HG03575 (cell line): ENCODE measurements around the gene SCRT2.
"Not testable (repeated sequence)": the region's sequence is repeated elsewhere in the genome, so short reads cannot be mapped to it uniquely, and the experiment has no call there.

Experiments used
- ATAC-seq: cut with Tn5 transposase; IDR thresholded peaks from one replicate; pipeline ENCODE4 v1.9.1; 2021; ENCODE audit not compliant: unreplicated experiment, insufficient number of reproducible peaks, low FRiP score; ENCODE audit errors: extremely low read depth

The SCRT2 gene

DNA sequence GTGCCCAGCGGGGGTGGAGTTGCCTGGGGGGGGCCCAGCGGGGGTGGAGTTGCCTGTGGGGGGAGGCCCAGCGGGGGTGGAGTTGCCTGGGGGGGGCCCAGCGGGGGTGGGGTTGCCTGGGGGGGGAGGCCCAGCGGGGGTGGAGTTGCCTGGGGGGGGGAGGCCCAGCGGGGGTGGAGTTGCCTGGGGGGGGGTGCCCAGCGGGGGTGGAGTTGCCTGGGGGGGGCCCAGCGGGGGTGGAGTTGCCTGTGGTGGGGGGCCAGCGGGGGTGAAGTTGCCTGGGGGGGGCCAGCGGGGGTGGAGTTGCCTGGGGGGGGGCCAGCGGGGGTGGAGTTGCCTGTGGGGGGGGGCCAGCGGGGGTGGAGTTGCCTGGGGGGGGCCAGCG, 33.6 kb downstream of the SCRT2 start:
- ATAC-seq: not testable (repeated sequence)

- ATAC-seq: no peak
Observed at GRCh38 chr20:641516-641875, 34.1 kb downstream of the SCRT2 start.

DNA sequence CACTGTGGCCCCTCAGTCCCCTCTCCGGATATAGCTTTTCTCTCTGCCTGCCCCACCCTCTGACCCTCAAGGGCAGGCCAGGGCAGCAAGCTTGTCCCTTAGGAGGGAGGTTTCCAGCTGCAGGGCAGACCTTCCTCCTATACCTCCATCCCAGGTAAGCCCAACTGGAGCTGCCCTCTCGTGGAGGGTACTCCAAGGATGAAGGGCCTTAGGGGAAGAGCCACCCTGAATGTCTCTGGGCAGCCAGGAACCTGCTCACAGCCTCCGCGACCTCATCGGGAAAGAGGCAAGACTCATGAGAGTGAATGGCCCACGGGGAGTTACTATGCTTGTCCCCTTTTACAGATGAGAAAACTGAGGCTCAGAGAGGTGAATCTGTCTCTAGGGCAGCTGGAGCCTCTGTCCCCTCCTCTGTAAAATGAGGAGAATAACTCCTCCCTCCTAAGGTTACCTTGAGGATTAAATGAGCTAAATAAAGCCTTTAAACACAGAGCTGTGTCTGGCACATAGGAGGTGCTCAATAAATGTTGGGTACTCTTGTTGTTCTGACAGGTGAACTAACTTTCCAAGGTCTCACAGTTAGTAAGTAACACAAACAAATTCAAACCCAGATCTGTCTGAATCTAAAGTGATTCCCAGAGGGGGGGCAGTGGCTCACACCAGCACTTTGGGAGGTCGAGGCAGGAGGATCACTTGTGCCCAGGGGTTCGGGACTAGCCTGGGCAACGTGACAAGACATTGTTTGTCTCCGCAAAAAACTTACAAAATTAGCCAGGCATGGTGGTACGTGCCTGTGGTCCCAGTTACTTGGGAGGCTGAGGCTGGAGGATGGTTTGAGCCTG, 34.7 kb downstream of the SCRT2 start:
- ATAC-seq: no peak

- ATAC-seq: no peak
Observed at GRCh38 chr20:638579-638978, 37.0 kb downstream of the SCRT2 start.

DNA sequence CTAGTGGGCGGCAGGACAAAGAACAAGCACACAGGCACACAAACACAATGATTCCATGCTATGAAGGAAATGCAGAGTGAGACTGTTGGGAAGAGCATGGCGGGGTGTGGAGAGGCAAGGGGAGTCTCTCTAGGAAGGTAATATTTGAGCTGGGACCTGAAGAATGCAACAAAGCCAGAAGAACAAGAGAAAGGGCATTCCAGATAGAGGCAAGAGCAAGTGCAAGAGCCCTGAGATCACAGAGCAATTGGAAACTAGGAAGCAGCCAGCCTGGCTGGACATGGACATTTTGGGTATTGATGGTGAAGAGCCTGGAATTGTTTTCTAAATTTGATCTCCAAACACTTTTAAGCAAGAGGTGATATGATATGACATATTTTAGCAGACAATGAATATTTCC, 38.0 kb downstream of the SCRT2 start:
- no peak for ATAC-seq

GRCh38 chr20:635893-636338, 39.7 kb downstream of the SCRT2 start:
- ATAC-seq: no peak

GRCh38 chr20:635028-635892, 40.3 kb downstream of the SCRT2 start:
- ATAC-seq: no peak

DNA sequence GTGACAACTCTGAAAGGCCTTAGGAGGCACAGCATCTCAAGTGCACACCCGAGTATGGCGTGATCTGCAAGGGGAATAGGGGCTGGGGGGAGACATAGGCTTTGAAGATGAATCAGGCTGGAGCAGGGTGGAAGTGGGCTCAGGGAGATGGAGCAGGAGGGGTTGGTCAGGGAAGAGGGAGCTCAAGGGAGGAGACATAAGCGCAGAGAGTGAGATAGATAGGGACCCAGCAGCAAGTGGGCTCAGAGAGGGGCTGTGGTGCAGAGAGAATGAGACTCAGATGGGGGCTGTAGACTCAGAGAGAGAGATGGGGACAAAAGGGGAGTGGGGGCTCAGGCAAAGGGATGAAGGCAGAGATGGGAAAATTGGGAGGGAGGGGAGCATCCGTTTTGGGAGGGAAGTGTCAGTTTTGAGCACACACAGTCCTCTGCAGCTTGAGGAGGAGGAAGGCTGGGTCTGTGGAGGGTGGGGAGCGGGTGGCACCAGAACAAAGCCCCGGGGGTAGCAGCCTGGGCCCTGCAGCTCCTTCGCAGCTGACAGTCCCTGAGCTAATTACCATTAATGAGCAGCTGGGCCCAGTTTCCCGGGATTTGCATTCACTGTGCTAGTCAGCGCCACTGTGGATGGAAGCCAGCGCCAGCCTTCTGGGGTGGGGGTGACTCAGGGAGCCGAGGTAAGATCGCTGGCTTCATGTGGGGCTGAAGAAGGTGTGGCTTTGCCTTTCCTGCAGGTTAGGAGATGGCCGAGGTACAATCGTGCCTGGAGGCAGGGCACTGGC, 41.3 kb downstream of the SCRT2 start:
- ATAC-seq: no peak

GRCh38 chr20:631101-631500, 44.5 kb downstream of the SCRT2 start:
- ATAC-seq: no peak

DNA sequence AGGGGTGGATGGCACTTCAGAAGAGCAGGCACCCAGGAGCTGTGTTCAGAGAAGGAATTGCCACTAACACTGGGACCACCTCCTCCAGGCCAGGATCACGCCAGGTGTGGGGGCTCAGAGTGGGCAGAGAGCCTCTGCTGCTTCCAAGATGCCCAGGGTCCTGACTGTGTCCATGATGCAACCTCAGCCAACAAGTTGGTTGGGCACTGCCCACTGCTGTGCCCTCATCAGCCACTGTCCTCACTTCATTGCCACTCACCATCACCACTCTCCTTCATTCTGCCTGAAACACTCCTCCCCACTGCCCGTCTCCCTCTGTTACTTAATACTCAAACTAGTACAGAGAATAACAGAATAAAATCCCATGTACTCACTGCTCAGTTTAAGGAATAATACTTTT, 49.0 kb downstream of the SCRT2 start:
- no peak for ATAC-seq

DNA sequence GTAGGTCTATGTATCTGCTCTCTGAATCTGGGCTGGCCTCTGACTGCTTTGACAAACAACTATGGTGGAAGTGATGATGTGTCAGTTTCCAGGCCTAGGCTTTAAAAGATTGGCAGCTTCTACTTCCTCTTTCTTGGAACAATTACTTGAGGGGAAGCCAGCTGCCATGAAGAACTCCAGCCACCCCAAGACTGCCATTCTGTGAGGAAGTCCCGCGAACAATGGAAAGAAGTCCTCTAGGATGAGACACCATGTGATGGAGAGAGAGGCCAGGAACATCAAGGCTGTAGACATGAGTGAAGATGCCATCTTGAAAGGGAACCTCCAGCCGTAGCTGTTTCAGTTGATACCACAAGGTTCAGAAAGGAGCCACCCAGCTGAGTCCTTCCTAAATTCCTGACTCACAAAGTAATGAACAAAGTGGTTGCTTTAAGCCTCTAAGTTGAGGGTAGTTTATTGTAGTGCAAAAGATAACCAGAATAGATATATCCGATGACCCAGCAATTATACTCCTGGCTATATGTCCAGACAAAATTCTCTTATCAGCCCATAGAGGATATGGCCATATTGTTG, 50.2 kb downstream of the SCRT2 start:
- no peak for ATAC-seq

DNA sequence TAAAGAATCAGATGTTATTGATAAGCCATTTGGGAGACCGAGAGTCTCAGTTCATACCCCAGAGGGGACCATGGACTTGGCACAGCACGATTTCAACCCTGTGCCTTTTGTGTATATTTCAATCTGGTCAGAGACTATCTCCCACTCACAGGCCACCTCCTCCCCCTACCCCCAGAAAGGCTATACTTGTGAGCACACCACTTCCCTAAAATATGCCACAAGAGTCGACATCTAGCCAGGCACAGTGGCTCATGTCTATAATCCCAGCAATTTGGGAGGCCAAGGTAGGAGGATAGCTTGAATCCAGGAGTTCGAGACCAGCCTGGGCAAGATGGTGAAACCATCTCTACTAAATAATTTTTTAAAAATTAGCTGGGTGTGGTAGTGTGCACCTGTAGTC, 51.9 kb downstream of the SCRT2 start:
- ATAC-seq: no peak

GRCh38 chr20:623021-623420, 52.6 kb downstream of the SCRT2 start:
- no peak for ATAC-seq

GRCh38 chr20:622161-622560, 53.4 kb downstream of the SCRT2 start:
- no peak for ATAC-seq

DNA sequence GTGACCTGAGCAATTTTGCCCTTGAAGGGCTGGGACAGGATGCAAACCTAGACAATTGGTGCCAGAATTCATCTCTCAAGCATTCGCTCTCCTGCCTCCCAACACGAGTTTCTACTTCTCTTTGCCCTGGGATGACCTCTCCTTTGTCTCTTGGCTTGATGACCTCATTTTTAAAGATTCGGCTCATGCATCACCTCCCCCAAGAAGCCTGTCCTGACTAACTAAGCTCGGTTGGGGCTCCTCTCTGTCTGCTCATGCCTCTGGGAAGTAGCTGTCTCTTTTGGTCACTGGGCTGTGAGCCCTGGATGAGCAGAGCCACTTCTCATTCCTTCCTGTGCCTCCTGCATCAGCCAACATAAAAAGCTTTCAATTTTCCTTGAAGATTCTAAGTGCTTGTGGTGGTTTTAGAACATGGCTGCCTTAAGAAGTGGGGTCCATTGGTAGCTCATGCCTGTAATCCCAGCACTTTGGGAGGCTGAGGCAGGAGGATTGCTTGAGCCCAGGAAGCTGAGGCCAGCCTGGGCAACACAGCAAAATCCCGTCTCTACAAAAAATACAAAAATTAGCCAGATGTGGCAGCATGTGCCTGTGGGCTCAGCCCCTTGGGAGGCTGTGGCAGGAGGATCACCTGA, 54.4 kb downstream of the SCRT2 start:
- no peak for ATAC-seq

- no peak for ATAC-seq
Observed at GRCh38 chr20:620246-620645, 55.4 kb downstream of the SCRT2 start.

DNA sequence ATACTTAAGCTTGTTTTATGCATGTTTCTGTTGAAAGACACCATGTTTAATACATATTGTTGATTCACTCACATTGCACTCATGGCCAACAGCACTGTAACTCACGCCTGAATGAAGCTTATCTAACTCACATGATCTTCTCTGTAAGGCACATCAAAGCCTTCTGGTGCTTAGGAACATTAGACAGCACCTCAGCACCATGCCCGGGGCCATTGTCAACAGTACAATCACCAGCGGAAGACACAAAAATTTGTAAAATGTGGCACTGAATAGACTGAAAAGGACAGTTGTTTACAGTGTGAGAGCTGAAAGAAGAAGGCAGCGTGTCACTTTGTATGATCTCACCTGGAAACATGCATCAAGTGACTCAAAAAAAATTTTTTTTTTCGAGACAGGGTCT, 56.6 kb downstream of the SCRT2 start:
- no peak for ATAC-seq

DNA sequence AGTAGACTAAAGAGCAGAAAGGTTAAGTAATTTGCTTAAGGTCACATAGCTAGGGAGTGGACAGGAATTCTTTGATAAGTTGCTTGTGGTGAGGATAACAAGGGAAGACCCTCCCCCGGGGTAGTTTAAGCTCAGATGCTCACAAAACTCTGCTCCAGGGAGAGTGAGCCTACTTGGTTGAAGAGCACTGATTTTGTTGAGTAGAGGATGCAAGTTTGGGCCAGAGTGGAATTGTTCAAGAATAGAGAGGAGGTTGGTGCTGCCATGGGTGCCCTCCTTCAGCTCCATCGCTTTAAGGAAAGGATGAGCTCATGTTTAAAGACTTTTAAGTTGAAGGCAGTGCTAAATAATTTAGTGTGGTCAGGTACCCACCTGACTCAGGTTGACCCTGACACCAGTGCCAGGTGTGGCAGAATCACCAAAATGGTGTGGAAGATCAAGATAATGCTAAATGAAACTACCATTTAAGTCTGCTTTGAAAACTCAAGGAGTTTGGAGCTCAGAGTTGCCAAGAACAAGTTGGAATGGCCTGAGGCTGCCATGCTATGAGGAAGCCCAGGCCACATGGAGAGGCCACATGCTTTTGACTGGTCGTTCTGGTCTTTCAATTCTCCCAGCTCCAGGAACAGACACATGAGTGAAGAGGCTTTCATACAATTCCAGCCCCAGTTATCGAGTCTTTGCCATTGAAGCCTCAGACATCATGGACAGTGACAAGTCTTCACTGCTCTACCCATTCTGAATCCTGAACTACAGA, 57.5 kb downstream of the SCRT2 start:
- ATAC-seq: no peak
